ENCODE measurements around the gene MARK1. TPM values are rescaled to one million over a fixed set of nuclear protein-coding genes. Genes with fewer than 3 reads are reported as not detected.

Gene MARK1
- total and polyA plus RNA-seq, 2 of the 4 experiments (the other 2 are of a cell fraction), result not detected

- dilution Hi-C loops (cut with HindIII; ENCODE audit: low sequenced_read_pairs, unreplicated experiment), result no loop called here
- DNase-seq (no peak), ATAC-seq (ENCODE audit: low read depth) (no peak)
- no peak overlapping the region for H2BK120ac ChIP-seq (ENCODE audit: low read depth, low read length)
- H2BK20ac ChIP-seq (ENCODE audit: low read depth, low read length), result no peak overlapping the region
- H3K4ac ChIP-seq (ENCODE audit: low read depth, low read length), result no peak overlapping the region
- H3K23ac ChIP-seq (ENCODE audit: low read depth, low read length), result no peak overlapping the region
- no peak overlapping the region for H3K27ac ChIP-seq (ENCODE audit: insufficient read depth, low read length)
- intact Hi-C loops (cut with micrococcal nuclease), result loop anchor here (10.0 kb wide), 1 partner anchor 288 kb away; no protein-coding TSS in a partner anchor
- no peak overlapping the region for H3K56ac ChIP-seq (ENCODE audit: extremely low read depth, insufficient read depth, low read length)
- H2AFZ ChIP-seq (replicated peaks; ENCODE audit: low read length, poor library complexity), result no peak overlapping the region
- no peaks in the 10 kb centered on the region for H3K36me3 ChIP-seq (ENCODE audit: control insufficient read depth, insufficient read depth, low read length)
- H2AK9ac ChIP-seq (replicated peaks; ENCODE audit: low read depth, low read length, poor library complexity), result no peak overlapping the region
- BruUV-seq (replicated peaks), result no TSS peak
- no peak for TF ChIP-seq CEBPB (IDR thresholded peaks at IDR 0.05; ENCODE audit: low read depth, low read length)
- no peak for TF ChIP-seq MXI1 (IDR thresholded peaks at IDR 0.05; ENCODE audit: borderline replicate concordance, low read depth, low read length)
- no peak for TF ChIP-seq BHLHE40 (IDR thresholded peaks at IDR 0.05; ENCODE audit: low read depth, low read length)
- no peak for TF ChIP-seq RCOR1 (IDR thresholded peaks at IDR 0.05; ENCODE audit: insufficient replicate concordance, low read length)
- TF ChIP-seq MAFK (IDR thresholded peaks at IDR 0.05; ENCODE audit: low read depth, low read length), result no peak
- TF ChIP-seq ELK1 (IDR thresholded peaks at IDR 0.05; ENCODE audit: borderline replicate concordance, low read depth, low read length), result no peak
- TF ChIP-seq RFX5 (IDR thresholded peaks at IDR 0.05; ENCODE audit: low read depth, low read length), result no peak
- TF ChIP-seq SMC3 (IDR thresholded peaks at IDR 0.05; ENCODE audit: low read depth, low read length), result no peak
- no peak for TF ChIP-seq USF2 (IDR thresholded peaks at IDR 0.05; ENCODE audit: low read depth, low read length)
- no peak for TF ChIP-seq CHD1 (IDR thresholded peaks at IDR 0.05; ENCODE audit: low read depth, low read length)
- no peak for TF ChIP-seq CTCF (conservative IDR thresholded peaks at IDR 0.05; ENCODE audit: low read depth, low read length)
- no peak for TF ChIP-seq FOS (IDR thresholded peaks at IDR 0.05; ENCODE audit: low read depth, low read length)
- no peak for TF ChIP-seq POLR2A (IDR thresholded peaks at IDR 0.05; ENCODE audit: low read depth, low read length)
- TF ChIP-seq NFE2L2 (IDR thresholded peaks at IDR 0.05; ENCODE audit: low read depth, low read length), result no peak
- WGBS, 2 experiments (ENCODE audit: extremely low coverage in 2 of 2, insufficient read length in 1 of 2), result no CpG with 5 or more reads among the region's 5 CpGs
- no peak overlapping the region for H4K8ac ChIP-seq (ENCODE audit: low read depth in 2 of 2, low read length in 2 of 2)
- no peak overlapping the region for H3K14ac ChIP-seq (replicated peaks; ENCODE audit: low read depth, low read length)
- H2AK5ac ChIP-seq (ENCODE audit: low read depth, low read length), result no peak overlapping the region
- no peak overlapping the region for H3K9ac ChIP-seq (ENCODE audit: low read depth, low read length)
- POLR2A ChIA-PET (ENCODE audit: unreplicated experiment), result no interaction called here
- no peaks in the 10 kb centered on the region for H3K27me3 ChIP-seq (ENCODE audit: control insufficient read depth, insufficient read depth, low read length)
- no peaks in the 10 kb centered on the region for H4K20me1 ChIP-seq (ENCODE audit: insufficient read depth, low read length)
- no peak overlapping the region for H2BK5ac ChIP-seq (ENCODE audit: low read depth, low read length, poor library complexity, severe bottlenecking)
- H3K79me1 ChIP-seq (ENCODE audit: low read depth in 1 of 2, low read length in 2 of 2), result no peaks in the 10 kb centered on the region
- no peak overlapping the region for H3K18ac ChIP-seq (ENCODE audit: low read depth, low read length)
- no peak overlapping the region for H4K91ac ChIP-seq (ENCODE audit: insufficient read depth, low read depth, low read length)
- H3K4me2 ChIP-seq (ENCODE audit: low read depth, low read length), result no peak overlapping the region
- H2BK15ac ChIP-seq (ENCODE audit: low read depth, low read length), result no peak overlapping the region
- CTCF ChIA-PET, result no interaction called here
- no peaks in the 10 kb centered on the region for H3K9me1 ChIP-seq (ENCODE audit: insufficient read depth, low read length)
- no peak overlapping the region for H3K4me3 ChIP-seq (ENCODE audit: insufficient read depth, low read depth, low read length)
- in situ Hi-C loops (cut with MboI; ENCODE audit: low sequenced_read_pairs), result no loop called here
- no peak overlapping the region for H4K5ac ChIP-seq (ENCODE audit: low read depth, low read length)
- H3K9me3 ChIP-seq (ENCODE audit: control insufficient read depth, insufficient read depth, low read length), result no peaks in the 10 kb centered on the region
- no peaks in the 10 kb centered on the region for H3K4me1 ChIP-seq (ENCODE audit: control insufficient read depth, insufficient read depth, low read length)
Measured at GRCh38 chr1:220572416-220572815, 44.5 kb downstream of the MARK1 start.
